Measurements from ENCODE around the gene ADD1. TPM values are rescaled to one million over a fixed set of nuclear protein-coding genes. Genes with fewer than 3 reads are reported as not detected.

The ADD1 gene
- total and polyA plus RNA-seq, 8 donors: 70.9 to 160 (median 92.0) TPM

GRCh38 chr4:2829321-2829932 lies 14.2 kb upstream of the ADD1 start:
- no peak overlapping the region for H3K27ac ChIP-seq
- 94 to 96% methylated on average over 16 to 18 of the region's 18 CpGs for WGBS, 2 donors
- FAIRE-seq (no peak), DNase-seq (peak in 2 of 6 donors; percentile 49 to 78), ATAC-seq (no peak)
- peaks cover 0 to 14% (median 8%) of the 10 kb centered on the region in 3 donors for H3K36me3 ChIP-seq
- H3K27me3 ChIP-seq: no peaks in the 10 kb centered on the region
- no peaks in the 10 kb centered on the region for H3K4me1 ChIP-seq
- H3K9me3 ChIP-seq: no peaks in the 10 kb centered on the region
- H3K4me3 ChIP-seq: no peak overlapping the region
- no peak for TF ChIP-seq CTCF (IDR thresholded peaks at IDR 0.05)
- intact Hi-C loops (cut with DNase I): no loop called here

- no peak overlapping the region for H3K4me3 ChIP-seq
- peaks cover 0 to 9% (median 4%) of the 10 kb centered on the region in 3 donors for H3K36me3 ChIP-seq
- H3K4me1 ChIP-seq: no peaks in the 10 kb centered on the region
- DNase-seq (peak in 2 of 6 donors; percentile 55 to 65), ATAC-seq (no peak), FAIRE-seq (no peak)
- 97% methylated on average over 19 of the region's 19 CpGs for WGBS, 2 donors
- no peaks in the 10 kb centered on the region for H3K27me3 ChIP-seq
- intact Hi-C loops (cut with DNase I): no loop called here
- no peak for TF ChIP-seq CTCF (IDR thresholded peaks at IDR 0.05)
- H3K9me3 ChIP-seq: no peaks in the 10 kb centered on the region
- H3K27ac ChIP-seq: no peak overlapping the region
Measured at GRCh38 chr4:2829933-2830451, 13.7 kb upstream of the ADD1 start.

- Histone ChIP-seq H3K4me3 (no peak overlapping the region), H3K27me3 (no peaks in the 10 kb centered on the region), H3K4me1 (no peaks in the 10 kb centered on the region), H3K9me3 (no peaks in the 10 kb centered on the region), H3K27ac (no peak overlapping the region), H3K36me3 (peaks cover 0 to 7% (median 3%) of the 10 kb centered on the region in 3 donors)
- no peak for FAIRE-seq
- peak in 2 of 6 donors; percentile 1 to 55 for DNase-seq
- no peak for TF ChIP-seq CTCF (IDR thresholded peaks at IDR 0.05)
- WGBS, 2 donors: 91 to 93% methylated on average over 37 of the region's 37 CpGs
- intact Hi-C loops (cut with DNase I): no loop called here
- no peak for ATAC-seq
Measured at GRCh38 chr4:2830632-2831610, 12.7 kb upstream of the ADD1 start.

- FAIRE-seq (no peak), DNase-seq (peak in 3 of 6 donors; percentile 1 to 69 (median 56)), ATAC-seq (no peak)
- 94 to 96% methylated on average over 35 to 36 of the region's 36 CpGs for WGBS, 2 donors
- no peak overlapping the region for H3K27ac ChIP-seq
- TF ChIP-seq CTCF (IDR thresholded peaks at IDR 0.05): no peak
- intact Hi-C loops (cut with DNase I): no loop called here
- H3K4me1 ChIP-seq: peaks cover 0 to under 1% (median 0%) of the 10 kb centered on the region in 3 donors
- peaks cover 0 to 7% (median 3%) of the 10 kb centered on the region in 3 donors for H3K36me3 ChIP-seq
- no peak overlapping the region for H3K4me3 ChIP-seq
- no peaks in the 10 kb centered on the region for H3K9me3 ChIP-seq
- no peaks in the 10 kb centered on the region for H3K27me3 ChIP-seq
Measured at GRCh38 chr4:2831611-2832308, 11.9 kb upstream of the ADD1 start.
